GM10847 (cell line): ENCODE data around the gene SPRR3.

Experiments used
- POLR2A ChIP-seq: IDR thresholded peaks from 2 replicates; pipeline ENCODE4 v1.6.1; 2011; ENCODE audit not compliant: insufficient read length; ENCODE audit errors: extremely low read depth

Gene SPRR3

GRCh38 chr1:153001382-153001781 is at the start of gene SPRR3:
TSS of gene SPRR3 (plus strand) at chr1:153001749. CDS start at chr1:153003021, 1,272 bp downstream.
- no peak for TF ChIP-seq POLR2A

GRCh38 chr1:152953761-152954160 is 47.8 kb upstream of the SPRR3 start:
- TF ChIP-seq POLR2A: no peak

GRCh38 chr1:152954436-152954835 is 47.1 kb upstream of the SPRR3 start:
- no peak for TF ChIP-seq POLR2A

- no peak for TF ChIP-seq POLR2A
Observed at GRCh38 chr1:152957561-152957960, 44.0 kb upstream of the SPRR3 start.

GRCh38 chr1:152959273-152959672 is 42.3 kb upstream of the SPRR3 start:
- TF ChIP-seq POLR2A: no peak

- no peak for TF ChIP-seq POLR2A
Observed at GRCh38 chr1:152959801-152960451, 41.6 kb upstream of the SPRR3 start.

GRCh38 chr1:152960452-152961044 is 41.0 kb upstream of the SPRR3 start:
- no peak for TF ChIP-seq POLR2A

- TF ChIP-seq POLR2A: no peak
Observed at GRCh38 chr1:152961226-152961891, 40.2 kb upstream of the SPRR3 start.

- no peak for TF ChIP-seq POLR2A
Observed at GRCh38 chr1:152962876-152963415, 38.6 kb upstream of the SPRR3 start.

GRCh38 chr1:152964536-152964935 is 37.0 kb upstream of the SPRR3 start:
- no peak for TF ChIP-seq POLR2A

- TF ChIP-seq POLR2A: no peak
Observed at GRCh38 chr1:152965853-152966252, 35.7 kb upstream of the SPRR3 start.

- TF ChIP-seq POLR2A: no peak
Observed at GRCh38 chr1:152967201-152967600, 34.3 kb upstream of the SPRR3 start.

- TF ChIP-seq POLR2A: no peak
Observed at GRCh38 chr1:152968248-152968647, 33.3 kb upstream of the SPRR3 start.

- no peak for TF ChIP-seq POLR2A
Observed at GRCh38 chr1:152969036-152969435, 32.5 kb upstream of the SPRR3 start.

- TF ChIP-seq POLR2A: no peak
Observed at GRCh38 chr1:152970495-152970894, 31.1 kb upstream of the SPRR3 start, which contains the start of gene SPRR4. TSS of gene SPRR4 (plus strand) at chr1:152970648. CDS start at chr1:152971891, 1,243 bp downstream.
